GM21825 (cell line): Measurements from ENCODE around the gene EMILIN2.
"Not testable (repeated sequence)": the region's sequence is repeated elsewhere in the genome, so short reads cannot be mapped to it uniquely, and the experiment has no call there.

Experiments
- ATAC-seq: cut with Tn5 transposase; IDR thresholded peaks from one replicate; pipeline ENCODE4 v1.9.1; 2021; ENCODE audit warnings: mild to moderate bottlenecking, moderate library complexity; ENCODE audit not compliant: unreplicated experiment

Gene EMILIN2

DNA sequence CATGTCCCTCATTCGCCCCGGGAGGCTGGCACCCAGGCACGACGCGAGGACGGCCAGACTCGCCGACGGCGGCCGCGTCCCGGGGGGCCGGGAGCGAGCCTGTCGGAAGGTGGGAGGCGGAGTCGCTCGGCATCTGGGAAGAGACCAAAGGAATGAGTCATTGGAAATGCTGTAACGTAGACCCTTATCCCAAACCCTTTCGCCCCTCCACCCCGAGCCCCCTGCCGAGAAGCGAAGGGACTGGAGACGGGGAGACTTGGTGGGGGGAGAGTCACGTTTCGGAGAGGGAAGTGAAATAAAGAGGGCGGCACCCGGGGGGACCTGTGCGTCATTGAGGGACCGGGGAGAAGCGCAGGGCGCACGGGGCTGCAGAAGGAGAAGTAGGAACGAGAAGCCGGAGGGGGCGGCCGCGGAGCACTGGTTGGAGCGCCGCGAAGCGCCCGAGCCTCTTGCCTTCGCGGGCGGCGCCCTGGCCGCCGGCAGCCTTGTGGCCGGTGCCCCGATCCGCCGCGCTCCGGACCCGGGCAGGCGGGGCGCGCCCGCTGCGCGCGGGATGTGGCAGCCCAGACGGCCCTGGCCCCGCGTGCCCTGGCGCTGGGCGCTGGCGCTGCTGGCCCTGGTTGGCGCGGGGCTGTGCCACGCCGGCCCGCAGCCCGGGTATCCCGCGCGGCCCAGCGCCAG, at the start of gene EMILIN2:
EMILIN2 (plus strand) TSS at position 371 of the 681 bp plus-strand sequence; CDS start at position 554, 183 bp downstream.
- ATAC-seq, result peak; percentile 40

DNA sequence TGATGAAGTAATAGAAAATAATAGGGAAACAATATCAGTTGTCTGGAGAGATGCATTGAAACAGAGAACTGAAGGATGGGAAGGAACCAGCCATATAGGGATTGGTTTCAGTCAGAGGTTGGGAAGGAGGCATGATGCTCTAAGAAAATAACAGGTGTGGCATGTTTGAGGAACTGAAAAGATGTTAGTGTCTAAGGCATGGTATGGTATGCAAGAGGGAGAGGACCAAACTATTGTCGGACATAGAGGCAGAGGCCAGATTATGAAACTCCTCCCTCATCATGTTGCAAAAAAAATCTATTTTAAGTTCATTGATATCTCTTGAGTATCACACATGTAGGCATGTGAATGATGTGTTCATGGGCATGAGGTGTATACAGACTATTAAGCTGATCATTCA, 48.9 kb upstream of the EMILIN2 start:
- ATAC-seq, result no peak

DNA sequence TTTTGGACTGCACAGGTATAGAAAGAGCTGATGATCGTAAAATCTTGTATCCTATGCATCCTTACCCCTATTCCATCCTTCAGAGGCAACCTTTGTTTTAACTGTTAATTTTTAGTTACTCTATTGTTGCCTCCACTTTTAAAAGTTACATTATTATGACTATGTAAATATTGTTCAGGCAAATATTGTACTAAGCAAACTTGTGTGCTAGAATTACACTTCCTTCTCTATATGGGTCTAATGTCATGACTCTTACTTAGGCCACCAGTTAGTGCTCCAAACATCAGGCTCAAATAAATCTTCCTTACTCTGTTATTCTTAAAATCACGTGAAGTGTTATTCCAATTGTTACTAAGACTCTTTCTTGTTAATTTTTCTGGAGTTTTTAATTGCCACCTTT, 47.4 kb upstream of the EMILIN2 start:
- ATAC-seq, result no peak

DNA sequence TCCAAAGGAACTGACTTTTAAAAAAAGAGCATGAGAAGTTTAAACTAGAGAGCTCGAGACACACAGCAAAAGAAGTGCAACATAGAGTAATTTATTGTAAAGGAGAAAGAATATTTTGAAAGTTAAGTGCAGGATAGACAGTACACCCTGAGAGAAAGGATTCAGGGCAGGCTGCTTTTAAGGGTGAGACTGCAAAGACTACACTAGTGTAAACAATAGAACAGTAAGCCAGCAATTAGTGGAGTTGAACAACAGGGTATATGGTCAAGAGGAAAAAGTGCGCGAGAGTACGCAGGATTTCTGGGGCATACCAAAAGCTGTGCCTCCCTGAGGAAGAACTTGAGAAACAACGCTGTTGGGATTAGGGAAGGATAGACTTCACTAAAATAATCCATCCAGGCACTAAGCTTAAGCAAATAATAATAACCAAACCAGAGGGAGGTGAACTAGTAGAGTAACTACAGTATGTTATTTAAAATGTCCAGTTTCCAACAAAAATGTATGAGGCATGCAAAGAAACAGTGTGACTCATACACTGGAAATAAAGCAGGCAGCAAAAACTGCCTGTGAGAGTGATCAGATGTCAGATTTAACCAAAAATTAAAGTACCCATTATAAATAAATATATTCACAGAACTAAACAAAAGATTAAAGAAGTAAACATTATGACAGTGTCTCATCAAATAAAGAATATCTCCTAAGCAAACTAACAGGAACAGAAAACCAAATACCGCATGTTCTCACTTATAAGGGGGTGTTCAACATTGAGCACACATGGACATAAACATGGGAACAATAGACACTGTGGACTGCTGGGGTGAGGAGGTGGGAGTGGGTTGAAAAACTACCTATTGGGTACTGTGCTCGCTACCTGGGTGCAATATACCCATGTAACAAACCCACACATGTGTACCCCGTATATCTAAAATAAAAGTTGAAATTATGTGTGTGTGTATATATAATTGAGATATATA, 40.5 kb upstream of the EMILIN2 start:
- ATAC-seq, result no peak

DNA sequence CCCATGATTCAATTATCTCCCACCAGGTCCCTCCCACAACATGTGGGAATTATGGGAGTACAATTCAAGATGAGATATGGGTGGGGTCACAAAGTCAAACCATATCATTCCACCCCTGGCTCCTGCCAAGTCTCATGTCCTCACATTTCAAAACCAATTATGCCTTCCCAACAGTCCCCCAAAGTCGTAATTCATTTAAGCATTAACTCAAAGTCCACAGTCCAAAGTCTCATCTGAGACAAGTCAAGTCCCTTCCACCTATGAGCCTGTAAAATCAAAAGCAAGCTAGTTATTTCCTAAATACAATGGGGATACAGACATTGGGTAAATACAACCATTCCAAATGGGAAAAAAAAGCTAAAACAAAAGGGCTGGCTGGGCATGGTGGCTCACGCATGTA, 38.2 kb upstream of the EMILIN2 start:
- not testable (repeated sequence) for ATAC-seq

DNA sequence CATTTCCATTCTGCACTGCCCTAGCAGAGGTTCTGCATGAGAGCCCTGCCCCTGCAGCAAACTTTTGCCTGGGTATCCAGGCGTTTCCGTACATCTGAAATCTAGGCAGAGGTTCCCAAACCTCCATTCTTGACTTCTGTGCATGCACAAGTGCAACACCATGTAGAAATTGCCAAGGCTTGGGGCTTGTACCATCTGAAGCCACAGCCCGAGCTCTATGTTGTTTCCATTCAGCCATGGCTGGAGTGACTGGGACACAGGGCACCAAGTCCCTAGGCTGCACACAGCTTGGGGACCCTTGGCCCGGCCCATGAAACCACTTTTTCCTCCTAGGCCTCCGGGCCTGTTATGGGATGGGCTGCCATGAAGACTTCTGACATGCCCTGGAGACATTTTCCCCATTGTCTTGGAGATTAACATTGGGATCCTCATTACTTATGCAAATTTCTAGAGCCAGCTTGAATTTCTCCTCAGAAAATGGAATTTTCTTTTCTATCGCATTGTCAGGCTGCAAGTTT, 37.1 kb upstream of the EMILIN2 start:
- ATAC-seq, result not testable (repeated sequence)

DNA sequence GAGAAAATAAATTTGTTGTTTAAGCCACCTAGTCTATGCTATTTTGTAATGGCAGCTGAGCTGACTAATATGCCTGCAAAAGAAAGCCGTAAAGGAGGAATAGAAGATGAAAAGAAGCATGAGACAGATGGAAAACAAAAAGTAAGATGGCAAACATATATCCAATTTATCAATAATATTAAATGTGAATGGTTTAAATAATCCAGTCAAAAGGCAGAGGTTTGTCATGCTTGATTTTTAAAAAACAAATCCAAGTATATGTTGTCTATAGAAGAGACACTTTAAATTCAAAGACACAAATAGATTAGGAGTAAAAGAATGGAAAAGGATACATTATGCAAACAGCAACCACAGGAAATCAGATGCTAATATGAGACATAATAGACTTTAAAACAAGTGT, 35.4 kb upstream of the EMILIN2 start:
- no peak for ATAC-seq

DNA sequence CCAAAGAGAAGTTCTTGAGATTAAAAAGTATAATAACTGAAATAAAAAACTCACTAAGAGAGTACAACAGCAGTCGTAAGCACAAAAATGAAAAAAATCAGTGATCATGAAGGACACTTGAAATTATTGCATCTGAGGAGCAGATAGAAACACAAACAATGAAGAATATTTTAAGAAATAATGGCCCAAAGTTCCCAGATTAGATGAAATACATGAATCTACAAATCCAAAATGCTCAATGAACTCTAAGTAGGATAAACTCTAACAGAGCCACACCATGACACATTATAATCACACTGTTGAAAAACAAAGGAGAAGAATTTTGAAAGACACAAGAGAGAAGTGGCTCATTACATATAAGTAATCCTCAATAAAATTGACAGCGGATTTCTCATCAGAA, 31.9 kb upstream of the EMILIN2 start:
- no peak for ATAC-seq

DNA sequence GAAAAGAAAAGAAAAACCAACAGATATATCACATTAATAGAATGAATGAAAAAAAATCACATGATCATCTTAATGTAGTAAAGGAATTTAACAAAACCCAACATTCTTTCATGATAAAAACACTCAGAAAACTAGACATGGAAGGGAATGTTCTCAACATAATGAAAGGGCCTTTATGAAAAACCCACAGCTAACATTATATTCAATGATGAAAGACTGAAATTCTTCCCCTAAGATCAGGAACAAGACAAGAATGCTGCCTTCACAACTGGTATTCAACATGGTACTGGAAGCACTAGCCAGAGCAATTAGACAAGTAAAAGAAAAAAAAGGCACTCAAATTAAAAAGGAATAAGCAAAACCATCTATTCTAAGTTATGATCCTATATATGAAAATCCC, 28.5 kb upstream of the EMILIN2 start:
- no peak for ATAC-seq

DNA sequence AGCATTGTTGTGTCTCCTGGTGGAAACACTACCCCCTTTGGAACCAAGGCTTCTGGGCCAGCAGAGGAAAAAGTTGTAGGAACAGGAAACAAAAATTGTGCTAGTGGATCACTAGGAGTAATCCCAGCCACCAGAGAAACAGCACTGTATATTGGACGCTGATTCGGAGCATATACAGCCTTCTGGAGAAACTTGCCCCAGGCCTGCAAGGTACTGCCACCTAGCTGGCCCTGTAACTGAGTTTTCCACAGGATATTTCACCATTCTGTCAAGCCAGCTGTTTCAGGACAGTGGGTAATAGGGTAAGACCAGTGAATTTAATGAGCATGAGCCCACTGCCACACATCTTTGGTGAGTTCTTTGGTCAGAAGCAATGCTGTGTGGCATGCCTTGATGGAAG, 25.1 kb upstream of the EMILIN2 start:
- ATAC-seq, result no peak

DNA sequence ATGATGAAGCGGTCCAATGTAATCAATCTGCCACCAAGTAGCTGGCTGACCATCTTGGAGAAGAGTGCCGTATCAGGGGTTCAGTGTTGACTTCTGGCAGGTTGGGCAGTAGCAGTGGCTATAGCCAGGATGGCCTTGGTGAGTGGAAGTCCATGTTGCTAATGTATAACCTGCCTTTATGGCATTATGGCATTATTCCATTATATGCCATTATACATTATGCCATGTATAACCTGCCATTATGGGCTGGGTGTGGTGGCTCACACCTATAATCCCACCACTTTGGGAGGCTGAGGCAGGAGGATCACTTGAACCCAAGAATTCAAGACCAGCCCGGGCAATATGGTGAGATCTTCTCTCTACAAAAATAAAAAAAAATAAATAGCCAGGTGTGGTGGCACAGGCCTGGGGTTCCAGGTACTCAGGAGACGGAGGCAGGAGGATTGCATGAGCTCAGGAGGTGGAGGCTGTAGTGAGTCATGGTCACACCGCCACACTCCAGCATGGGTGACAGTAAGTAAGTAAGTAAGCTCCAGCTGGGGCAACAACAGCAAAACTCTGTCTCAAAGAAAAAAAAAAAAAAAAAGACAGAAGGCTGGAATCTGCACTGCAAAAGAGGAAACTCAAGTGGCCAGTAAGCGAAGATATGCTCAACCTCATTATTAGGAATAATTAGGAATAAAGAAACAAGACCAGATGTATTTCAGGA, 24.4 kb upstream of the EMILIN2 start:
- ATAC-seq, result no peak

DNA sequence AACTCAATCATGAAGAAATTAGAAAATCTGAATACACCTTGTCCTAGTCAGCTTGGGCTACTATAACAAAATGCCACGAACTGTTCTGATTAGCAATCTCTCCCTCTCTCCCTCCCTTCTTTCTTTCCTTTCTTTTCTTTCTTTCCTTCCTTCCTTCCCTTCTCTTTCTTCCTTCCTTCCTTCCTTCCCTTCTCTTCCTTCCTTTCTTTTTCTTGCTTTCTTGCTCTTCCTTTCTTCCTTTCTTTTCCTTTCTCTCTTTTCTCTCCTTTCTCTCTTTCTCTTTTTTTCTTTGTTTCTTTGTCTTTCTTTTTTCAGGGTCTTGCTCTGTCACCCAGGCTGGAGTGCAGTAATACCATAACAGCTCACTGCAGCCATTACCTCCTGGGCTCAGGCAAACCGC, 23.6 kb upstream of the EMILIN2 start:
- ATAC-seq, result no peak

DNA sequence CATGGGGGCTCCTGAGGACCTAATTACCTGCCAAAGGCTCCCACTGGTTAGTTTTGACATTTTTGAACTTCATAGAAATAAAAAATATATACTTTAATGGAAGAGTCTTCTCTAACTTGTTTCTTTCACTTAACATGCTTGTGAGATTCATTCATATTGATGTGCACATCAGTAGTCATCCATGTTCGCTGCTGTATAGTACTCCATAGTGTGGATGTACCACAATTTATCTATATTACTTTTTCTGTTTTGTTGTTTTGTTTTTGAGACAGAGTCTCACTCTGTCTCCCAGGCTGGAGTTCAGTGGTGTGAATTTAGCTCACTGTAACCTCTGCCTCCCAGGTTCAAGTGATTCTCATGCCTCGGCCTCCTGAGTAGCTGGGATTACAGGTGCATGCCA, 22.8 kb upstream of the EMILIN2 start:
- no peak for ATAC-seq

DNA sequence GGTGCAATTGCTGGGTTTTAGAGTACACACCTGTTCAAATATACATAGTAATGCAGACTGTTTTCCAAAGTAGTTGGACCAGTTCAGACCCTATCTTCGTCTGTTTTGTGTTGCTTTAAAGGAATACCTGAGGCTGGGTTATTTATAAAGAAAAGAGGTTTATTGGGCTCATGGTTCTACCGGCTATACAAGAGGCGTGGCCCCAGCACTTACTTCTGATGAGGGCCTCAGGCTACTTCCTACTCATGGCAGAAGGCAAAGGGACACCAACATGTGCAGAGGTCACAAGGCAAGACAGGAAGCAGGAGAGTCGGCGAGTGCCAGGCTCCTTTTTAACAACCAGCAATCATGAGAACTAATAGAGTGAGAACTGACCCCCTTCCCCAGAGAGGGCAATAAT, 21.9 kb upstream of the EMILIN2 start:
- ATAC-seq, result no peak

DNA sequence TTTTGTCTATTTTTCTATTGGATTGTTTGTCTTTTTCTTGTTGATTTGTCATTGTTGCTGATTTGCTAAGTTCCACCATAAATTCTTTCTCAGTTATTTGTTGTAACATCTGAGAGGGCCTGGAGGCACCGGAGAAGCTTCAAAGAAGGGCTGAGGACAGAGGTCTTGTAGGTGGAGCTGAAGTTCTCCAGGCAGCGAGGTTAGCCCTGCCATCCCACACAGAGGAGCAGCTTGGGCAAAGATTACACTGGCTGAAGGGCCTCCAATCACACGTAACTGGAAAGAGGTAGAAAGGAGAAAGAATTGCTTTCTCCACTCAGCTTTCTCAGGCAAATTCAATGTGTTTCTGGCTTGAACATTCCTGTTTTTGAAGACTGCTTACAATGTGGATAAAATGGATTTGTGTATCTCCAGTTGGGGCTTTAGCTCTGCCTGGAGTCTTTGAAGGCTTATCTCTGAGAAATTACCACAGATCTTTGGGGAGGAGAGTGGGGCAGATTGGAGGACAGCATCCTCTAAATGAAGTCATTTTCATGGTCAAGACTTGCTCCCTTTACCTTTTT, 21.1 kb upstream of the EMILIN2 start:
- no peak for ATAC-seq

DNA sequence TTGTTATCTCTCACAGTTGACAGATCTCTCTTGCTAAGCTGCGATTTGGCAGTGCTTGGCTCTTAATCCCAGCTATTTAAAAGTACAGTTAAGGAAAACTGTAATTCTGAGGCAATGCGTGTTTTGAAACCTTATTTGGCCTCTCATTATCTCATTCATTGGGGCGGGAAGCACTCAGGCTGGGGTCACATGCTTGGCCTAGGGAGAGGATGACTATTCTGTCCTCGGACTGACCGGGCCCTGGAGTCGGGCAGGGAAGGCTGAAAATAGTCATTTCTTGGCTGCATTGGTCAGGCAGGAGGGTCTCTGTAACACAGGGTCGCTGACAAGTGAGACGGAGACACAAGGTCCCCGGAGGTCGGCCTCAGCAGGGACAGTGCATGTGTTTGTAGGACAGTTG, 20.2 kb upstream of the EMILIN2 start:
- ATAC-seq, result no peak

DNA sequence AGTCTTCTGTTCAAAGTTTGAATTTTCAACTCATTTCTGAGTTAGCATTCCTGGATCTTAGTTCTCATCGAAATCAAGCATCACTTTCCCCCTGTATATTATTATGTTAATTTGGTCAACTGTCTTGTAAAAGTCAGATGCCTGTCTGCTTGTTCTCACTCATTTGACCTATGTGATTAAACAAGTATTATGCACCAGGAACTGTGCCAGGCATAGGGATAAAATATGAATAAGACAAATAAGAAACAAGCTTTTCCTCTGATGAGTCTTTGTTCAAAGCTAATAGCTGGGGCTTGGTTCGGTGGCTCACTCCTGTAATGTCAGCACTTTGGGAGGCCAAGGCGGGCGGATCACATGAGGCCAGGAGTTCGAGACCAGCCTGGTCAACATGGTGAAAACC, 19.7 kb upstream of the EMILIN2 start:
- no peak for ATAC-seq

DNA sequence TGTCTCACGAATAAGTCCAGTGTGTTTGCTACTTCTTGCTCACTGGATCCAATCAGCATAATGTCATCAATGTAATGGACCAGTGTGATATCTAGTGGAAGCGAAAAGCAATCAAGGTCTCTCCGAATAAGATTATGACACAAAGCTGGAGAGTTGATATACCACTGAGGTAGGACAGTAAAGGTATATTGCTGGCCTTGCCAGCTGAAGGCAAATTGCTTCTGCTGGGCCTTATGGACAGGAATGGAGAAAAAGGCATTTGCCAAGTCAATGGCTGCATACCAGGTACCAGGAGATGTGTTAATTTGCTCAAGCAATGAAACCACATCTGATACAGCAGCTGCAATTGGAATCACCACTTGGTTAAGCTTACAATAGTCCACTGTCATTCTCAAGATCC, 10.7 kb upstream of the EMILIN2 start:
- not testable (repeated sequence) for ATAC-seq

DNA sequence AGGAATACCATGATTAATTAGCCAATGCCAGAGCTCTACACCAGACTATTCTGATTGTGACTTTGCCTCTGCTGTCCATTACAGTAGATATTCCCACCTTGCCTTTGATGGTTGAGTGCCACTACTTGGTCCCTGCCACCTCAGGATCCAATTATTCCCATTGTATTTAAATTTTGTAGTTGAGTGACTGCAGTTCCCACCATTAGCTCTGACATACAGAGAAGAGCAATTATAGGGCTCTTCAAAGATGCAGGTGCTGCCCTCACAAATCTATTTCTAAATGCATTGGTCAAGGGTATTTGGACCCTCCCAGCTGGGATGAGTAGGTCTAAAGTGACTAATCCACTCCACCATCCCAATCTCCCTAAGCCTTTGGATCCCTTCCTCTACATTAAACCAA, 9.5 kb upstream of the EMILIN2 start:
- not testable (repeated sequence) for ATAC-seq

DNA sequence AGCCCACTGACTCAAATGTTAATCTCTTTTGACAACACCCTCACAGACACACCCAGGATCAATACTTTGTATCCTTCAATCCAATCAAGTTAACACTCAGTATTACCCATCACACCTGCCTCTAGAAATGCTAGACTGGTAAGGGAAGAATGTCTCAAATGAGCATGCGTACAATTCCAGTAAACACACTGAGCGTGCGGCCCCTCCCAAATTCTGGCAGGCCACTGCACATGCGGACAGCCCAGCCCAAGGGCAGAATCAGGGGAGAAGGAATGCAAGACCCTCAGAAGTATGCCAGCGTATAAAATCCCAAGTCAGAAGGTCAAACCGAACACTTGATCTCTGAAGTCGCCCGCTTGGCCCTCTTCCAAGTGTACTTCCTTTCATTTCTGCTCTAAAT, 7.6 kb upstream of the EMILIN2 start:
- no peak for ATAC-seq

DNA sequence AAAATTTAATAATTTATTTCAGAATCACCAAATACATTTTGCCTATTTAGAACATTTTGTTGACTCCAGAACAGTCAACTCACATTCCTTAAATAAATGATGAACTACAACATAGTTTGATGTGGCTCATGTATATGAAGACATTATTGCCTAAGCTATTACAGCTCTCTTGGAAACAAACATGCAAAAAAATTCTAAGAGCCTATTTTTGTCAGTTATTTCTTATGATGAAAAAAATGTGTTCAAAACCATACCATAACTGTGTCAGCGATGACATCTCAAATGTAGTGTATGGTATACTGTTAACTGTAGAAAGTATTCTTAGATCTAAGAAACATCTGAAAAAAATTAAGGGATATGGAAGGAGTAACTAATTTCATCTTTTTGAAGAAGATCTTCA, 6.3 kb upstream of the EMILIN2 start:
- ATAC-seq, result no peak
